Femur (tissue), 1 donor: ENCODE measurements around the gene NAP1L1.

Experiments
- DNase-seq: peaks from one replicate; pipeline ENCODE4 v3.0.0-alpha.2; 2017

Gene NAP1L1

GRCh38 chr12:76083246-76083903 lies 1.1 kb downstream of the NAP1L1 start:
- no peak for DNase-seq

DNA sequence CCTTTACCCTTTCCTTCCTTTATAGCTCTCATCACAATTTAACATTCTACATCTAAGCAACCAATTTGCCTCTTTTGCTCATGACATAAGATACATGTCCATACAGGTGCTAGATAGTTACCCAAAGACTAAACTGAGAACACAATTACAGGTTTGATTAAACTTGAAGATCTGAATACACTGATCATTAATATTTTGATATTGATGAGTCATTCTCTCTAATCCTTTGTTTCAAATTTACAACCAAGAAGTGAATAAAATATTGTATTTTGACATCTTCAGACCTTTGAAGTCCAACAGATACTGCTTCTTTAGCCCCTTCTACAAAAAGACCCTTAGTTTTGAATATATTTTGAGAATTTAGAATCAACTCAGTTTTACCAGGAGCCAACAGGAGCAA lies 2.6 kb downstream of the NAP1L1 start:
- no peak for DNase-seq

DNA sequence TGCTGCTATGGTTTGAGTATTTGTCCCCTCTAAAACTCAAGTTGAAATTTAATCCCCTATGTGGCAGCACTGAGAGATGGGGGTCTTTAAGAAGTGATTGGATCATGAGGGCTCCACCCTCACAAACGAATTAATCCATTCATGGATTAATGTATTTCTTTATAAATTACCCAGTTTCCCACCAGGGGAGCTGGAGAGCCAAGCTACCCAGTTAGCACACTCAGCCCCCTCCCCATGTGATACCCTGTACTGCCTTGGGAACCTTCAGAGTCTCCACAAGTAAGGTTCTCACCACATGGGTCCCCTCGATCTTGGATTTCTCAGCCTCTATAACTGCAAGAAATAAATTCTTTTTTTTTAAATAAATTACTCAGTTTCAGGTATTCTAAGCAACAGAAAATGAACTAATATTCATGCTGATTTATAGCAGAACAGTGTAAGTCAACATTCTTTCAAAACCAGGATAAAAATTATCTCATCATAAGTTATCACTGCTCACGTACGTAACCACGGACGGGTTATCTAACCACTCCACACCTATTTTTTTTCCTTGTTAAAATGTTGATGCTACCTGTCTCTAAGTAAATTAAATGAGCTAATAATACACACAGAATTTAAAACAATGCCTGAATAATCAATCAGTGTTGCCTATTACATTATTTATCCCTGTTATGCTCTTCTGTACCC lies 3.6 kb downstream of the NAP1L1 start:
- no peak for DNase-seq

- no peak for DNase-seq
Observed at GRCh38 chr12:76080017-76080728, 4.3 kb downstream of the NAP1L1 start.

DNA sequence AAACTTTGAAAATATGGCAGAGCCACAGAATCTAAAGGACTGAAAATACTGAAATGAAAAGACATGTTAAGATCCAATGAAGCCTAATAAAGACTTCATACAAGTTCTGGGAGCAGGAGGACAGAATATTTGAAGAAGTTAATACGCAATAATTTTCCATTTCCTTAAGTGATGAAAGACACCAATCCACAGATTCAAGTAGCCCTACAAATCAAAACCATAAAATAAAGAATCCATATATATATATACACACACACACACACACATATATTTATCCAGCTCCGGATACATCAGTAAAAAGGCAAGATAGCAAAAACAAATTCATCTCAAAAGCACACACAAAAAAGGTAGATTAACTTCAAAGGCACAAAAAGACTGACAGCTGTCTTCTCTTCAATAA lies 5.7 kb downstream of the NAP1L1 start:
- DNase-seq, result no peak

DNA sequence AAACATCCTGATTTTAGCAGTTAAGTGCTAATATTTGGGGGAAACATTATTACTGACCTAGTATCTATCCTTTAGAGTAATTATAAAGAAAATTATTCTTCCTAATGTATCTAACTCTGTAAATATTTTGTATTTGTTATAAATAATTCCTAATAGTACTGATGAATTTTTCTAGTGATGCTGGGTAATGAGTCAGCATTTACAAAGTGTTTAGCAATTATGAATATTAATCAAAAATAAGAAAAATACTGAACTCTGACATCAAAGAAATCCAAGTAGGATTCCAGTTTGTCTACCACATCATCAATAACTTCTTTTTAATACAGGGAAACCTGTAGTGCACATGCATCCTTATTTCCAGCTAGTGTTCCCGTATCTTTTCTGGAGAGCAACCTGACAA lies 9.0 kb downstream of the NAP1L1 start:
- no peak for DNase-seq

- DNase-seq, result no peak
Observed at GRCh38 chr12:76074701-76075336, 9.7 kb downstream of the NAP1L1 start.

DNA sequence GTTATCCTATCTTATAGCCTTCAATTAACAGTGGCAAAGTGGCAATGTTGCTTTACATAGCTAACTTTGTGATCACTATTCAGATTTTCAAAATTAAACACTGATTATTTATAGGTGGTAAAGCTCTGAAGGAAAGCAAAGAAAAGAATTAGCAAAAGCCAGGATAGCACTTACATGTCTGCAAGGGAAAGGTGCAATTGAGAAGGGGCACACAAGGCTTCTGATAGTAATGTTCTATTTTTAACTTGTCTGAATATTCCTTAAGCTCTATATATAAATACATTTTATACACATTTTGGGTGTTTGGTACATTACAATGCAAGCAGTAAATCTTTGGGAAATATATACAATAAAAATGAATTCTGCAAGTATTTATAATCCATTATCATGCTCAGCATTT lies 10.9 kb downstream of the NAP1L1 start:
- no peak for DNase-seq

GRCh38 chr12:76072568-76072967 lies 11.9 kb downstream of the NAP1L1 start:
- DNase-seq, result no peak

DNA sequence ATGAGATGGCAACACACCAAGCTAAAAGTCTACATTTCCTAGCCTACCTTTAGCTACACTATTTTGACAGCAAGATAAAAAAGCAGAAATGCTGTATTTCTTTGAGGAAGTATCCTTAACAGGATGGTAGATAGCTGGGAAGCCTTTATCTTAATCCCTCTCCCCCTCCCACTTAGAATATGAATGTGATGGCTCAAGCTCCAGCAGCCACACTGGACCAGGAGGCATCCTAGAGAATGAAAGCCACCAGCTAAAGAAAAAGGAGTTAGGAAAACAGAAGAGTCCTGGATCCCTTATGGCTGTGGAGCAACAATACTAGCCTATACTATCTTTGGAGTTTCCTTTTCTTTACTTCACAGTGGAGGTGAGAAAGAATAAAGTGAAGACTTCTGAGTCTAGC lies 15.1 kb downstream of the NAP1L1 start:
- DNase-seq, result no peak

DNA sequence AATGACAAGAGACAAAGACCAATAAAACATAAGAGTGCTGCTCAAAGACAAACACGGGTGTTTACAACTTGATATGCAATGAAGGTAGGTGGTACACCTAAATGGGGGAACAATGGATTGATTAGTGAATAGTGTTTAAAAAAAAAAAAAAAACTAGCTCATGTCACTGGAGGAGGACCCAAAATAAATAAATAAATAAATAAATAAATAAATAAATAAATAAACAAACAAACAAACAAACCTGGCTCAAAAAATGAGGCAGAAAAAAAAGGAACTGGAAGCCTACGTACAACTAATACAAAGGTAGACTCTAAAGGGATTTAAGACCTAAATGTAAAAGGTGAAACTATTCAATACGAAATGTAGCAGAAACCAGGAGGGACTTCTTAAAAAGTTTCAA lies 18.6 kb downstream of the NAP1L1 start:
- DNase-seq, result no peak

DNA sequence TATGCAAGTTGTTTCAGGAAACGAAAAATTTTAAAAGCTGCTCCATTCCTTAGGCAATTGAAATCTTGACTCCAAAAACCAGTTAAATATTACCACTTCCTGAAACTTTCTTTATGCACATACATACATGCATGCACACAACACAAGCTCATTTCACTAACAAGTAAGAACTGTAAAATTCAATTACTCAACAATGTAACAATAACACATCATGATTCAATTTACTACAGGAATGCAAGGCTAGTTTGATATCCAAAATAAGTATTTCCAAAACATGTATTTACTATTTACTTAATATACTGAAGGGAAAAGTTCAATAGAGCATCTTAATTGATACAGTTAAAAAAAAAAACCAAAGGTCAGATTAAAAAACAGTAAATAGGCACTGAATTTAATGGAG lies 19.6 kb downstream of the NAP1L1 start:
- DNase-seq, result no peak

- no peak for DNase-seq
Observed at GRCh38 chr12:76060111-76060510, 24.4 kb downstream of the NAP1L1 start.

GRCh38 chr12:76057326-76057725 lies 27.2 kb downstream of the NAP1L1 start:
- no peak for DNase-seq

DNA sequence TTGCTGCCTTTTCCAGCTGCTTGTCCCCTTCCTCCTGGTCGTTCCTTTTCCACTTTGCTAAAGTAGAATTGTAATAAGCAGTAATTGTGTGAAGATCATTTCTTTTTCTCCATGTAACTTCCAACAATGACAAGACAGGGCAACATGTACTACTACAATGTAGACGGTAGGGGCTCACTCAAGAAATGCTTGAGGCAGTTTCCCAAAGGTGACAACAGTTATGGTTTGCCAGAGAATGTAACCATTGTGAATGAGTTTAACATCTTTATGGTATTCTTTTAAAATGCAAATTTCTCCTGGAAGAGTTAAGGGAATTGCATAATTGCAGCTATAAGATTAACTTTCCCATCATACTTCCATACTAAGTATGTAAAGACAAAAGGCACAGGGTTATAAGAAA lies 29.1 kb downstream of the NAP1L1 start:
- DNase-seq, result no peak

DNA sequence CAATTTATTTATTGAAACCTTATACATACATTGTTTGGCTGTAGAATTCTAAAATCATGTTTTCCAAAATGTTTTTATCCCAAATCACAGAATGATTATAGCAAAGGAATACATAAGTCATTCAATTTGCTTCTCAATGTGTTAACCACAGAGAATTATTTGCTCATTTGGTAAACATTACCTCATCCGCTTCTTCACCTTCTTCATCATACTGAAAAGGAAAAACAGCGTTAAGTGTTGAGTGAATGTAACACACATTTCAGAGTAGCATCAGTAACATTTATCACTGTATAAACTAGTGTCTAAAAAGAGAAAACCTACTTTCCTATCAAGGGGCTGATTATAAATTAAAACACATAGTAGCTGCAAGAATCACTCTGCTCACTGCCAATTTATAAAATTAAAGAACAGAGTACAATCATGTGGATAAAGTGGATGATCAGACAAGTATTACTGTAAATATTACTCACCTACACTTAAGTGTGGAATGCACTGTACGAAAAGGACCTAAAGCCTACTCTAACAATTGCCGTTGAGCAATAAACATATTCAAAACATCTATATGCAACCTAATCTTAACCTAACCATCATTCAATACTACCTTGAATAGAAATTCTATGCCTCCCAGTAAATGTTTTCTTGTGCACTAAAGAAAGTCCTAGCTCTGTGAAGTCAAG lies 34.8 kb downstream of the NAP1L1 start:
- no peak for DNase-seq

DNA sequence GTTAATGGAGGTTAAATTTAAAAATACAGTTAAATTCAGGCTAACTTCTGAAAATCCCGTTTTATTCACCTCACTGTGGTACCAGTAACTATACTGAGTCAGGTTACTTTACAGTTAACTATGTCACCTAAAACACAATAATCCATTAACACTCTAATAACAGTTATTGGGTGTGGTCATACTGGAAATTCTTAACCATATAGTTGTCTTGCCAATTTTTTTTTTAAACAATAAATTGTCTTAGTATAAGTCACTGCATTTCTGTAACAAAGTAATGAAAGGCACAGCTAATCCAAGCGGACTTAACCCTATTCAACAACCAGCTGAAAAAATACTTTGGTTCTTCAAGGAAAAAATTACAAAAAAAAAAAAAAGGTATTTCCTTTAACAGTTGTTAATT lies 36.7 kb downstream of the NAP1L1 start:
- DNase-seq, result no peak

- DNase-seq, result no peak
Observed at GRCh38 chr12:76047060-76047459, 37.4 kb downstream of the NAP1L1 start.

GRCh38 chr12:76043377-76043776 lies 41.1 kb downstream of the NAP1L1 start:
- DNase-seq, result no peak

- no peak for DNase-seq
Observed at GRCh38 chr12:76042147-76042546, 42.3 kb downstream of the NAP1L1 start.

- DNase-seq, result no peak
Observed at GRCh38 chr12:76041406-76041805, 43.1 kb downstream of the NAP1L1 start.

GRCh38 chr12:76040461-76040860 lies 44.0 kb downstream of the NAP1L1 start:
- no peak for DNase-seq

- DNase-seq, result no peak
Observed at GRCh38 chr12:76038176-76038575, 46.3 kb downstream of the NAP1L1 start.
